GM19468 (cell line): ENCODE results near the gene LACTB.
"Not testable (repeated sequence)": the region's sequence is repeated elsewhere in the genome, so short reads cannot be mapped to it uniquely, and the experiment has no call there.

Experiments used
- ATAC-seq: cut with Tn5 transposase; IDR thresholded peaks from one replicate; pipeline ENCODE4 v1.9.1; 2021; ENCODE audit warnings: mild to moderate bottlenecking, moderate library complexity, moderate number of reproducible peaks; ENCODE audit not compliant: unreplicated experiment; ENCODE audit errors: extremely low read depth

The LACTB gene

GRCh38 chr15:63088533-63089245, 33.0 kb upstream of the LACTB start:
- ATAC-seq = no peak

GRCh38 chr15:63089260-63090043, 32.2 kb upstream of the LACTB start:
- ATAC-seq = no peak

- ATAC-seq = no peak
Observed at GRCh38 chr15:63090472-63090871, 31.2 kb upstream of the LACTB start.

- ATAC-seq = no peak
Observed at GRCh38 chr15:63090887-63091286, 30.8 kb upstream of the LACTB start.

- no peak for ATAC-seq
Observed at GRCh38 chr15:63091679-63092446, 29.8 kb upstream of the LACTB start.

- no peak for ATAC-seq
Observed at GRCh38 chr15:63093486-63094205, 28.0 kb upstream of the LACTB start.

GRCh38 chr15:63094495-63094931, 27.1 kb upstream of the LACTB start:
- ATAC-seq = no peak

- ATAC-seq = no peak
Observed at GRCh38 chr15:63096178-63096577, 25.5 kb upstream of the LACTB start.

GRCh38 chr15:63098901-63099300, 22.8 kb upstream of the LACTB start:
- not testable (repeated sequence) for ATAC-seq

GRCh38 chr15:63099581-63099980, 22.1 kb upstream of the LACTB start:
- ATAC-seq = not testable (repeated sequence)

GRCh38 chr15:63103416-63103815, 18.2 kb upstream of the LACTB start:
- ATAC-seq = no peak

- no peak for ATAC-seq
Observed at GRCh38 chr15:63104727-63105126, 16.9 kb upstream of the LACTB start.

GRCh38 chr15:63105354-63105753, 16.3 kb upstream of the LACTB start:
- not testable (repeated sequence) for ATAC-seq

- ATAC-seq = no peak
Observed at GRCh38 chr15:63107895-63108546, 13.6 kb upstream of the LACTB start.

GRCh38 chr15:63109498-63109897, 12.2 kb upstream of the LACTB start:
- no peak for ATAC-seq

GRCh38 chr15:63109920-63110319, 11.7 kb upstream of the LACTB start:
- ATAC-seq = no peak

- ATAC-seq = no peak
Observed at GRCh38 chr15:63110428-63111026, 11.1 kb upstream of the LACTB start.

- ATAC-seq = no peak
Observed at GRCh38 chr15:63111481-63111880, 10.2 kb upstream of the LACTB start.

- ATAC-seq = no peak
Observed at GRCh38 chr15:63112871-63113270, 8.8 kb upstream of the LACTB start.
